ENCODE results near the gene PKP3.

Gene PKP3

DNA sequence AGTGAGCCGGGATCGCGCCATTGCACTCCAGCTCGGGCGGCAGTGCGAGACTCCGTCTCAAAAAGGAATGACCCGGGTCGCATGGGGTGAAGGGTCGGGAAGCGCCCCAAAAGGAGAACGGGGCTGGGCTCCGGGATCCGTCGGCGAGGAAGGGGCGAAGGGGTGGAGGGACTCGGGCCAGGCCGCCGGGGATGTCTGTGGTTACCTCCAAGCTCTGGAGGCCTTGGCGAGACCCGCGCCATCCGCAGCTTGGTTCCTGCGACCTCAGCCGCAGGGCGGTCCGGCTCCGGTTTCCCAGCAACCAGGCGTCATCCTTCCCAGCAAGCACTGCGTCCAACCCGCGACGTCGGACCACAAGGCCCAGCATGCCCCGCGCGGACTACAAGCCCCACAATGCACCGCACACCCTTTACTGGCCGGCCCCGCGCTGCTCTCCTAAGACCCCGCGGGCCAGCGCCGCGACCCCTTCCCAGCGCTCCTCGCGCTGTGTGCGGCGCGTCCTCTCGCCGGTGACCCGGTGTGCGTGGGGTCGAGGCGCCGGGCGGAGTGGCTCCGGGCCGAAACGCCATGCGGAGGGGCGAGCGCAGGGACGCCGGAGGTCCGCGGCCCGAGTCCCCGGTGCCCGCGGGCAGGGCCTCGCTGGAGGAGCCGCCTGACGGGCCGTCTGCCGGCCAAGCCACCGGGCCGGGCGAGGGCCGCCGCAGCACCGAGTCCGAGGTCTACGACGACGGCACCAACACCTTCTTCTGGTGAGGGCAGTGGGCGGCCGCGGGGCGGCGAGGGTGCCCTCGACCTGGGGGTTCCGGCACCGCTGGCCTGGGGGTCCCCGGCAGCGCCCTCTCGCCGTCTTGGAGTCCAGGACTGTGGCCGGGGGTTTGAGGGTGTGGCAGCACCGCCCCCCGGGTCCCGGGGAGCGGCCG is 56.1 kb downstream of the PKP3 start, which contains the start of gene PTDSS2:
Gene PTDSS2 (plus strand): TSS at position 391 of the 920 bp plus-strand sequence. CDS start 177 bp downstream, at position 568.
- H3K4me3 ChIP-seq (ENCODE audit: low read depth, low read length) = peak within 1 kb of the TSS; percentile 72
- peak; percentile 97 for DNase-seq (ENCODE audit: low read depth)
- TF ChIP-seq POLR2A (IDR thresholded peaks at IDR 0.05; ENCODE audit: extremely low read depth, insufficient read length) (peak; percentile 45), MYC (IDR thresholded peaks at IDR 0.05; ENCODE audit: low read depth, low read length) (no peak; the same call in 1 of the 2 replicates)

DNA sequence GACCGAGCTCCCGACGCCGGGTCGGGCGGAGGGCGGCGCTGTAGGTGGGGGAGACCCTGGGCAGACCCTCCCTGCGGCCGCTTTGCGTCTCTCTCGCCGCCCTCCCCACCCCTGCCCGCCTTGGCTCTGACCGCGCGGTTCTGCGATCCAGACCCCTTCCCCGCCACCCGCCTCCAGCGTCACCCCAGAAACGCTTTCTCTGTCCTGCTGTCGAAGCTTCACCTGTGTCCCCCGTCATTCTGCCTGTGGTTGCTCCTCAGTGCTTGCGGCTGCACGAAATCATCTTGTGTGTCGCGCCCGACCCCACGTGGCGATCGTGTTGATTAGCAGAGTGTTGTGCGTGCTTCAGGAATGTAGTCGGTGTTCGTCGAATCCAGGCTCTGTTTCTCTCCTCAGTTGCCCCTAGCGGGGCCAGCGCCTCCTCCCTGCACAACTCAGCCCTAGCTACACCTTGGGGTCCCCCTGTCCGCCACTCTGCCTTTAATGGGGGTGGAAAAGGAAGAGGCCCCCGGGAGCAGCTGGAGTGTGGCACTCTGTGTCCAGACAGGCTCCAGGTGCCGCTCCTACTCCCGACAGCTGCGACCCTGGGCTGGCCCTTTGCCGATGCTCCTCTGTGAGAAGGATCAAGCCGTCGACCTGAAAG is 56.9 kb downstream of the PKP3 start:
- H3K4me3 ChIP-seq (ENCODE audit: low read depth, low read length) = peak overlapping the region; percentile 72
- peak; percentile 81 for DNase-seq (ENCODE audit: low read depth)
- TF ChIP-seq POLR2A (IDR thresholded peaks at IDR 0.05; ENCODE audit: extremely low read depth, insufficient read length) (no peak), MYC (IDR thresholded peaks at IDR 0.05; ENCODE audit: low read depth, low read length) (peak; percentile 71)
- TF ChIP-seq, protein P1, sequence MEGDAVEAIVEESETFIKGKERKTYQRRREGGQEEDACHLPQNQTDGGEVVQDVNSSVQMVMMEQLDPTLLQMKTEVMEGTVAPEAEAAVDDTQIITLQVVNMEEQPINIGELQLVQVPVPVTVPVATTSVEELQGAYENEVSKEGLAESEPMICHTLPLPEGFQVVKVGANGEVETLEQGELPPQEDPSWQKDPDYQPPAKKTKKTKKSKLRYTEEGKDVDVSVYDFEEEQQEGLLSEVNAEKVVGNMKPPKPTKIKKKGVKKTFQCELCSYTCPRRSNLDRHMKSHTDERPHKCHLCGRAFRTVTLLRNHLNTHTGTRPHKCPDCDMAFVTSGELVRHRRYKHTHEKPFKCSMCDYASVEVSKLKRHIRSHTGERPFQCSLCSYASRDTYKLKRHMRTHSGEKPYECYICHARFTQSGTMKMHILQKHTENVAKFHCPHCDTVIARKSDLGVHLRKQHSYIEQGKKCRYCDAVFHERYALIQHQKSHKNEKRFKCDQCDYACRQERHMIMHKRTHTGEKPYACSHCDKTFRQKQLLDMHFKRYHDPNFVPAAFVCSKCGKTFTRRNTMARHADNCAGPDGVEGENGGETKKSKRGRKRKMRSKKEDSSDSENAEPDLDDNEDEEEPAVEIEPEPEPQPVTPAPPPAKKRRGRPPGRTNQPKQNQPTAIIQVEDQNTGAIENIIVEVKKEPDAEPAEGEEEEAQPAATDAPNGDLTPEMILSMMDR (IDR thresholded peaks at IDR 0.05; ENCODE audit: low read depth, low read length) = peak; percentile 26
- TF ChIP-seq, protein P2, sequence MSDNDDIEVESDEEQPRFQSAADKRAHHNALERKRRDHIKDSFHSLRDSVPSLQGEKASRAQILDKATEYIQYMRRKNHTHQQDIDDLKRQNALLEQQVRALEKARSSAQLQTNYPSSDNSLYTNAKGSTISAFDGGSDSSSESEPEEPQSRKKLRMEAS (IDR thresholded peaks at IDR 0.05; ENCODE audit: low read depth, low read length) = peak; percentile 92

DNA sequence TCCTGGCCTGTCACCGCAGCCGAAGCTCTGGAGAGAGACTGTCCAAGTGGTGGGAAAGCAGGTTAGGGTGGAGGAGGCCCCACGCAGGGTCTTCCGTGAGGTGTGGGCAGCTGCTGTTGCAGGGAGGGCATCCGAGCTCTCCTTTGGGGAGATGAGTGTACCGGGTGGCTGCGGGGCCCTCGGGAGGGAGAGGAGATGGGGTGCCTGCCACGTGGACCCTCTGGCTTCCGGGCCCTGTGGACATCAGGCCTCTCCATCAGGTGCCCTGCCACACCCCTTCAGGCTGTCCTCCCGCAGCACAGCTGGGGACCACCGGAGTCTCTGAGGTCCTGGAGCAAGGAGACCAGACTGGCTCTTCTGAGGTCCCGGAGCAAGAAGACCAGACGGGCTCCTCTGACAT is 57.7 kb downstream of the PKP3 start:
- no peak for TF ChIP-seq MYC (IDR thresholded peaks at IDR 0.05; ENCODE audit: low read depth, low read length)
- TF ChIP-seq POLR2A (IDR thresholded peaks at IDR 0.05; ENCODE audit: extremely low read depth, insufficient read length) = no peak
- TF ChIP-seq, protein P2 (IDR thresholded peaks at IDR 0.05; ENCODE audit: low read depth, low read length) = no peak
- TF ChIP-seq, protein P1 (IDR thresholded peaks at IDR 0.05; ENCODE audit: low read depth, low read length) = no peak
- DNase-seq (ENCODE audit: low read depth) = no peak
- peak overlapping the region; percentile 72 for H3K4me3 ChIP-seq (ENCODE audit: low read depth, low read length)

DNA sequence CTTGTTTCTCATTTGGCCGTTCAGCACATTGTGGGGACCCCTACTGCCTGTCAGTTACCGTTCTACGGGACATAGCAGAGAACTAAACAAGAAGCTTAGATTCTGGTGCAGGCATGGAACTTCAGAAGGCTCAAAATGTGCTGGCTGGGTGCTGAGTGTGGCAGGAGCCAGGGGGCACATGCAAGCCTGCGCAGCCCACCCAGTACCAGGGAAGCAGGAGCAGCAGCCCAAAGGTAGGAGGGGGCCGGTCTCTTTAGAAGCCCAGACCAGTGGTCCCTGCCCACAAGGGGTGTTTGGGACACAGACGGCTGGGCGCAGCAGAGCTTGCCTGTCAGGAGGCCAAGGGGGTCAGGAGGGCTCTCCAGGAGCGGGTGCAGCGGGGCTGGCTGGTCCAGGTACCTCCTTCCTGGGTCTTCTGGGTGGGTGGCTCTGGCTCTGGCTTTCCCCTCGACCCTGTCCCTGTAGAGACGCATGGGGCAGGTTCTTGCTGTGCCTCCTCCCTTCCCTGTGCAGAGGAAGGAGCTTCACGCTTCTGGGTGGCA is 58.3 kb downstream of the PKP3 start:
- no peak for DNase-seq (ENCODE audit: low read depth)
- H3K4me3 ChIP-seq (ENCODE audit: low read depth, low read length) = no peak overlapping the region
- TF ChIP-seq, protein P2 (IDR thresholded peaks at IDR 0.05; ENCODE audit: low read depth, low read length) = no peak
- TF ChIP-seq MYC (IDR thresholded peaks at IDR 0.05; ENCODE audit: low read depth, low read length) (no peak), POLR2A (IDR thresholded peaks at IDR 0.05; ENCODE audit: extremely low read depth, insufficient read length) (no peak)
- TF ChIP-seq, protein P1 (IDR thresholded peaks at IDR 0.05; ENCODE audit: low read depth, low read length) = no peak

DNA sequence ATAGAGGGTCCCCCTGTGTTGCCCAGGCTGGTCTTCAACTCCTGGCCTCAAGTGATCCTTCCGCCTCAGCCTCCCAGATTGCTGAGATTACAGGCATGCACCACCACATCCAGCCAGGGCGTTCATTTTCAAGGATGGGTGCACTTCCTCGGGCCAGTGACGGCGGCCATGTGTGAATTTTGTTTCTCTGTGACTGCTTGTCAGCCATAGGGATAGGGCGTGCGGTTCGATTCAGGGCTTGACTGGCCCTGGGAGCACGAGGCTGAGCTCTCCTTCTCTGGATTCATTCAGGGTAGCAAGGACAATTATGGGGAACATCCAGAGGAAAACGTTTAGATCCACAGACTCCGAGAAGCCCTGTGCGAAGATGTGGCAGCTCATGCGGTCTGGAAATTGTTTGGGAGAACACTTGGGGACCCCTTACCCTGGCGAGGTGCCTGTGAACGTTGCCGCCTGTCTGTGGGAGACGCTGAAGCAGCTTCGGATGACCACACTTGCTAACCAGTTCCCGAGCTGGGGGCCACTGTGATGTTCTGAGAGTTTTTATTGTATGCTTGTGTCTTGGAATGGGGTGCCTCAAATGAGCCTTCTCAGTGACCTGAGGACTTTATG is 59.0 kb downstream of the PKP3 start:
- no peak for TF ChIP-seq MYC (IDR thresholded peaks at IDR 0.05; ENCODE audit: low read depth, low read length)
- TF ChIP-seq POLR2A (IDR thresholded peaks at IDR 0.05; ENCODE audit: extremely low read depth, insufficient read length) = no peak
- TF ChIP-seq, protein P1 (IDR thresholded peaks at IDR 0.05; ENCODE audit: low read depth, low read length) = no peak
- TF ChIP-seq, protein P2 (IDR thresholded peaks at IDR 0.05; ENCODE audit: low read depth, low read length) = no peak
- DNase-seq (ENCODE audit: low read depth) = no peak
- no peak overlapping the region for H3K4me3 ChIP-seq (ENCODE audit: low read depth, low read length)

All from NB4 (cell line).